HepG2 (cell line): Measurements from ENCODE around the gene IFT52. TPM values are rescaled to one million over a fixed set of nuclear protein-coding genes. Genes with fewer than 3 reads are reported as not detected.

Source experiments
- BRCA1 ChIP-seq: sonication (generic); formaldehyde crosslinking; IDR thresholded peaks from 2 replicates; pipeline ENCODE4 v1.4.0; 2020; ENCODE audit warnings: missing genetic modification reagents
- CHCHD3 ChIP-seq: sonication (generic); formaldehyde crosslinking; IDR thresholded peaks from 2 replicates; pipeline ENCODE4 v1.8.0; 2022; ENCODE audit warnings: mild to moderate bottlenecking, missing genetic modification reagents, moderate library complexity
- MXD4 ChIP-seq: IDR thresholded peaks from 2 replicates; pipeline ENCODE4 v1.6.1; 2016; ENCODE audit warnings: mild to moderate bottlenecking, missing biosample characterization, missing genetic modification reagents
- NCOA2 ChIP-seq: sonication (generic); formaldehyde crosslinking; IDR thresholded peaks from 2 replicates; pipeline ENCODE4 v1.8.0; 2022; ENCODE audit warnings: inconsistent platforms
- NFYB ChIP-seq: sonication (generic); formaldehyde crosslinking; IDR thresholded peaks from 2 replicates; pipeline ENCODE4 v1.4.0; 2020; ENCODE audit warnings: missing genetic modification reagents
- RBFOX2 ChIP-seq: fragments of 200-400 bp; formaldehyde crosslinking; IDR thresholded peaks from 2 replicates; pipeline ENCODE4 v1.6.1; 2017; ENCODE audit warnings: low read depth, mild to moderate bottlenecking, low read length
- STAG1 ChIP-seq: sonication (generic); formaldehyde crosslinking; IDR thresholded peaks from 2 replicates; pipeline ENCODE4 v1.4.0; 2020; ENCODE audit warnings: missing genetic modification reagents
- TEAD3 ChIP-seq: optimal IDR thresholded peaks from 2 replicates; pipeline ENCODE3; 2016; ENCODE audit warnings: borderline replicate concordance
- TRIM24 ChIP-seq: sonication (generic); formaldehyde crosslinking; IDR thresholded peaks from 2 replicates; pipeline ENCODE4 v1.8.0; 2022; ENCODE audit warnings: mild to moderate bottlenecking, missing genetic modification reagents
- ZNF749 ChIP-seq: sonication (generic); formaldehyde crosslinking; IDR thresholded peaks from 2 replicates; pipeline ENCODE4 v1.8.0; 2022; ENCODE audit warnings: mild to moderate bottlenecking, missing genetic modification reagents, moderate library complexity, borderline replicate concordance
- ZSCAN21 ChIP-seq: sonication (generic); formaldehyde crosslinking; IDR thresholded peaks from 2 replicates; pipeline ENCODE4 v1.8.0; 2022; ENCODE audit warnings: mild to moderate bottlenecking, missing genetic modification reagents, moderate library complexity, borderline replicate concordance
- polyA plus RNA-seq, 8 experiments: library from polyadenylated mRNA; depleted of rRNA in 3 of 8; stranded (reverse) in 7 of 8; unstranded in 1 of 8; fragments of >200 nt; fragmentation: Illumina TruSeq in 4 of 8; extraction: Trizol in 4 of 8; gene quantifications; 2 replicates each; pipeline versions ENCODE4 v1.2.1 to v1.2.3, GENCODE V29; 2011 to 2016; ENCODE audit warnings: low read depth in 4 of 8, missing spikeins in 1 of 8, mixed read lengths in 1 of 8; ENCODE audit not compliant: insufficient read depth in 1 of 8
- total RNA-seq, 5 experiments: library from RNA; depleted of rRNA; stranded (reverse); fragments of >200 nt; fragmentation: Illumina TruSeq; extraction: Trizol; gene quantifications; 2 replicates each; pipeline ENCODE4 v1.2.3, GENCODE V29; 2016; ENCODE audit warnings: low read depth in 1 of 5
- TF ChIP-seq, protein P1 (sequence below): sonication (generic); formaldehyde crosslinking; IDR thresholded peaks from 2 replicates; pipeline ENCODE4 v1.5.0; 2020; ENCODE audit warnings: missing genetic modification reagents
- TF ChIP-seq, protein P2 (sequence below): sonication (generic); formaldehyde crosslinking; IDR thresholded peaks from 2 replicates; pipeline ENCODE4 v1.4.0; 2020; ENCODE audit warnings: missing genetic modification reagents
- TF ChIP-seq, protein P3 (sequence below): sonication (generic); formaldehyde crosslinking; IDR thresholded peaks from 2 replicates; pipeline ENCODE4 v1.4.0; 2020; ENCODE audit warnings: missing genetic modification reagents
- TF ChIP-seq, protein P4 (sequence below): sonication (generic); formaldehyde crosslinking; IDR thresholded peaks from 2 replicates; pipeline ENCODE4 v1.5.0; 2020; ENCODE audit warnings: mild to moderate bottlenecking, missing genetic modification reagents, borderline replicate concordance
- TF ChIP-seq, protein P5 (sequence below): sonication (generic); formaldehyde crosslinking; IDR thresholded peaks from 2 replicates; pipeline ENCODE4 v1.8.0; 2022; ENCODE audit warnings: mild to moderate bottlenecking, missing genetic modification reagents, moderate library complexity
- TF ChIP-seq, protein P6 (sequence below): sonication (generic); formaldehyde crosslinking; conservative IDR thresholded peaks from 2 replicates; pipeline ENCODE4 v1.4.0; 2020; ENCODE audit warnings: missing genetic modification reagents

Gene IFT52
- total and polyA plus RNA-seq, 2 of the 13 experiments (the other 11 are each of a cell fraction or from before 2014, with no cell fraction given): 48.0 to 64.0 TPM

DNA sequence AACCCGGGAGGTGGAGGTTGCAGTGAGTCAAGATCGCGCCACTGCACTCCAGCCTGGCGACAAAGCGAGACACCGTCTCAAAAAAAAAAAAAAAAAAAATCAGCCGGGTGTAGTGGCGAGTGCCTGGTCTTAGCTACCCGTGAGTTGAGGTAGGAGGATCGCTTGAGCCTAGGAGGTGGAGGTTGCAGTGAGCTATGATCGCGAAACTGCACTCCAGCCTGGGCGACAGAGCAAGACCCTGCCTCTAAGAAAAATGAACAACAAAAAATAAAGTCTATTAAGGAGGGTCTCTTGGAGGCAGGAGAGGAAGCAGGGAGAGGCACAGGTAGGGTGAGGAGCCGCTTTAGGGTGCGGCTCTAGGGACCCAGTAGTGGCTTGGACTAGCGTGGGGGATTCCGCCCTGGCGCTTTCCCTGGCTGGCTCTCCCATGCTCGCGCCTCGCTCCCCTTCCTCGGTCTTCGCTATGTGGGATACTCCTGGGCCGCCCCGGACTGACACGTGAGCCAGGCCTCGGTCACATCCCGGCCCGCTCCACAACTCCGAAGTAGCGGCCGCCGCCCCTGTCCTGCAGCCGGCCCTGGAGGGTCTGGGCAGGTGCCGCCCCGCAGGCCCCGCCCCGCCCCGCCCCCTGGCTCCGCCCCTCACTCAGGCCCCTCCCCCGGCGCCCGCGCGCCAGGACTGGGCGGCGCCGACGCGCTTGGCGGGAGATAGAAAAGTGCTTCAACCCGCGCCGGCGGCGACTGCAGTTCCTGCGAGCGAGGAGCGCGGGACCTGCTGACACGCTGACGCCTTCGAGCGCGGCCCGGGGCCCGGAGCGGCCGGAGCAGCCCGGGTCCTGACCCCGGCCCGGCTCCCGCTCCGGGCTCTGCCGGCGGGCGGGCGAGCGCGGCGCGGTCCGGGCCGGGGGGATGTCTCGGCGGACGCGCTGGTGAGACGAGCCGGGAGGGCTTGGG, 75.9 kb downstream of the IFT52 start, which contains the start of gene MYBL2 (continued):
- TF ChIP-seq BRCA1 (CRISPR knock-in tag): no peak
- TF ChIP-seq NCOA2 (CRISPR knock-in tag): peak; percentile 21; the same call in 1 of the 2 replicates
- TF ChIP-seq, protein P1, sequence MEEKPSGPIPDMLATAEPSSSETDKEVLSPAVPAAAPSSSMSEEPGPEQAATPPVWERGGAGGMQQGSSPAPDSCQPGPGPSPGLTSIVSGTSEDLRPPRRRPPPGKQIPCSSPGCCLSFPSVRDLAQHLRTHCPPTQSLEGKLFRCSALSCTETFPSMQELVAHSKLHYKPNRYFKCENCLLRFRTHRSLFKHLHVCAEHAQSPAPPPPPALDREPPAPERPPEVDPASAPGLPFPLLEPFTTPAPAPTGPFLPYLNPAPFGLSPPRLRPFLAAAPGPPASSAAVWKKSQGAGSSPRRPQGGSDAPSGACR (CRISPR knock-in tag): no peak
- TF ChIP-seq, protein P2, sequence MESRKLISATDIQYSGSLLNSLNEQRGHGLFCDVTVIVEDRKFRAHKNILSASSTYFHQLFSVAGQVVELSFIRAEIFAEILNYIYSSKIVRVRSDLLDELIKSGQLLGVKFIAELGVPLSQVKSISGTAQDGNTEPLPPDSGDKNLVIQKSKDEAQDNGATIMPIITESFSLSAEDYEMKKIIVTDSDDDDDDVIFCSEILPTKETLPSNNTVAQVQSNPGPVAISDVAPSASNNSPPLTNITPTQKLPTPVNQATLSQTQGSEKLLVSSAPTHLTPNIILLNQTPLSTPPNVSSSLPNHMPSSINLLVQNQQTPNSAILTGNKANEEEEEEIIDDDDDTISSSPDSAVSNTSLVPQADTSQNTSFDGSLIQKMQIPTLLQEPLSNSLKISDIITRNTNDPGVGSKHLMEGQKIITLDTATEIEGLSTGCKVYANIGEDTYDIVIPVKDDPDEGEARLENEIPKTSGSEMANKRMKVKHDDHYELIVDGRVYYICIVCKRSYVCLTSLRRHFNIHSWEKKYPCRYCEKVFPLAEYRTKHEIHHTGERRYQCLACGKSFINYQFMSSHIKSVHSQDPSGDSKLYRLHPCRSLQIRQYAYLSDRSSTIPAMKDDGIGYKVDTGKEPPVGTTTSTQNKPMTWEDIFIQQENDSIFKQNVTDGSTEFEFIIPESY (CRISPR knock-in tag): peak; percentile 58
- TF ChIP-seq STAG1: peak; percentile 15; the same call in 1 of the 2 replicates
- TF ChIP-seq, protein P3, sequence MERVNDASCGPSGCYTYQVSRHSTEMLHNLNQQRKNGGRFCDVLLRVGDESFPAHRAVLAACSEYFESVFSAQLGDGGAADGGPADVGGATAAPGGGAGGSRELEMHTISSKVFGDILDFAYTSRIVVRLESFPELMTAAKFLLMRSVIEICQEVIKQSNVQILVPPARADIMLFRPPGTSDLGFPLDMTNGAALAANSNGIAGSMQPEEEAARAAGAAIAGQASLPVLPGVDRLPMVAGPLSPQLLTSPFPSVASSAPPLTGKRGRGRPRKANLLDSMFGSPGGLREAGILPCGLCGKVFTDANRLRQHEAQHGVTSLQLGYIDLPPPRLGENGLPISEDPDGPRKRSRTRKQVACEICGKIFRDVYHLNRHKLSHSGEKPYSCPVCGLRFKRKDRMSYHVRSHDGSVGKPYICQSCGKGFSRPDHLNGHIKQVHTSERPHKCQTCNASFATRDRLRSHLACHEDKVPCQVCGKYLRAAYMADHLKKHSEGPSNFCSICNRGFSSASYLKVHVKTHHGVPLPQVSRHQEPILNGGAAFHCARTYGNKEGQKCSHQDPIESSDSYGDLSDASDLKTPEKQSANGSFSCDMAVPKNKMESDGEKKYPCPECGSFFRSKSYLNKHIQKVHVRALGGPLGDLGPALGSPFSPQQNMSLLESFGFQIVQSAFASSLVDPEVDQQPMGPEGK (CRISPR knock-in tag): peak; percentile 41; the same call in 1 of the 2 replicates
- TF ChIP-seq ZNF749: peak; percentile 91
- TF ChIP-seq, protein P4, sequence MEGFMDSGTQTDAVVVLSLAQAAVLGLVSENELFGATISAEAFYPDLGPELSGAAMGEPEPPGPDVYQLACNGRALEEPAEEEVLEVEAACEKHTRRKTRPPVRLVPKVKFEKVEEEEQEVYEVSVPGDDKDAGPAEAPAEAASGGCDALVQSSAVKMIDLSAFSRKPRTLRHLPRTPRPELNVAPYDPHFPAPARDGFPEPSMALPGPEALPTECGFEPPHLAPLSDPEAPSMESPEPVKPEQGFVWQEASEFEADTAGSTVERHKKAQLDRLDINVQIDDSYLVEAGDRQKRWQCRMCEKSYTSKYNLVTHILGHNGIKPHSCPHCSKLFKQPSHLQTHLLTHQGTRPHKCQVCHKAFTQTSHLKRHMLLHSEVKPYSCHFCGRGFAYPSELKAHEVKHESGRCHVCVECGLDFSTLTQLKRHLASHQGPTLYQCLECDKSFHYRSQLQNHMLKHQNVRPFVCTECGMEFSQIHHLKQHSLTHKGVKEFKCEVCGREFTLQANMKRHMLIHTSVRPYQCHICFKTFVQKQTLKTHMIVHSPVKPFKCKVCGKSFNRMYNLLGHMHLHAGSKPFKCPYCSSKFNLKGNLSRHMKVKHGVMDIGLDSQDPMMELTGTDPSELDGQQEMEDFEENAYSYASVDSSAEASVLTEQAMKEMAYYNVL: 0 out of 2 replicates have a peak, but pooled peaks have one; percentile 37
- TF ChIP-seq, protein P5, sequence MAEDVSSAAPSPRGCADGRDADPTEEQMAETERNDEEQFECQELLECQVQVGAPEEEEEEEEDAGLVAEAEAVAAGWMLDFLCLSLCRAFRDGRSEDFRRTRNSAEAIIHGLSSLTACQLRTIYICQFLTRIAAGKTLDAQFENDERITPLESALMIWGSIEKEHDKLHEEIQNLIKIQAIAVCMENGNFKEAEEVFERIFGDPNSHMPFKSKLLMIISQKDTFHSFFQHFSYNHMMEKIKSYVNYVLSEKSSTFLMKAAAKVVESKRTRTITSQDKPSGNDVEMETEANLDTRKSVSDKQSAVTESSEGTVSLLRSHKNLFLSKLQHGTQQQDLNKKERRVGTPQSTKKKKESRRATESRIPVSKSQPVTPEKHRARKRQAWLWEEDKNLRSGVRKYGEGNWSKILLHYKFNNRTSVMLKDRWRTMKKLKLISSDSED (CRISPR knock-in tag): no peak
- TF ChIP-seq RBFOX2: peak; percentile 67
- peak; percentile 24; the same call in 1 of the 2 replicates for TF ChIP-seq NFYB (CRISPR knock-in tag)
- peak; percentile 69; the same call in 1 of the 2 replicates for TF ChIP-seq MXD4 (CRISPR knock-in tag)
- TF ChIP-seq ZSCAN21 (CRISPR knock-in tag): peak; percentile 94
- TF ChIP-seq TRIM24 (CRISPR knock-in tag): no peak
- TF ChIP-seq, protein P6, sequence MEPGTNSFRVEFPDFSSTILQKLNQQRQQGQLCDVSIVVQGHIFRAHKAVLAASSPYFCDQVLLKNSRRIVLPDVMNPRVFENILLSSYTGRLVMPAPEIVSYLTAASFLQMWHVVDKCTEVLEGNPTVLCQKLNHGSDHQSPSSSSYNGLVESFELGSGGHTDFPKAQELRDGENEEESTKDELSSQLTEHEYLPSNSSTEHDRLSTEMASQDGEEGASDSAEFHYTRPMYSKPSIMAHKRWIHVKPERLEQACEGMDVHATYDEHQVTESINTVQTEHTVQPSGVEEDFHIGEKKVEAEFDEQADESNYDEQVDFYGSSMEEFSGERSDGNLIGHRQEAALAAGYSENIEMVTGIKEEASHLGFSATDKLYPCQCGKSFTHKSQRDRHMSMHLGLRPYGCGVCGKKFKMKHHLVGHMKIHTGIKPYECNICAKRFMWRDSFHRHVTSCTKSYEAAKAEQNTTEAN: peak; percentile 82; the same call in 1 of the 2 replicates
- TF ChIP-seq TEAD3 (CRISPR knock-in tag): peak; percentile 66
- TF ChIP-seq CHCHD3: 0 out of 2 replicates have a peak, but pooled peaks have one; percentile 96
